DND-41 (cell line): ENCODE measurements around the gene VEGFD.

ENCODE experiments used
- CTCF ChIP-seq: IDR thresholded peaks from 2 replicates; pipeline ENCODE4 v1.5.1; 2012; ENCODE audit warnings: borderline replicate concordance, low read length, moderate library complexity, mild to moderate bottlenecking; ENCODE audit not compliant: poor library complexity, severe bottlenecking; ENCODE audit errors: extremely low read depth
- EZH2 ChIP-seq: IDR thresholded peaks from 3 replicates; pipeline ENCODE4 v1.6.1; 2012; ENCODE audit warnings: borderline replicate concordance, low read depth, mild to moderate bottlenecking, moderate library complexity, low read length, inconsistent platforms; ENCODE audit not compliant: severe bottlenecking

GRCh38 chrX:15345976-15346375, 38.2 kb downstream of the VEGFD start:
- no peak for TF ChIP-seq CTCF
- TF ChIP-seq EZH2 = no peak
